GM12892 (cell line): Measurements from ENCODE around the gene MME.

Experiments used
- POLR2A ChIP-seq: IDR thresholded peaks from 2 replicates; pipeline ENCODE4 v1.6.1; 2011; ENCODE audit warnings: low read depth, low read length, control low read depth
- POLR2AphosphoS5 ChIP-seq: IDR thresholded peaks from 2 replicates; pipeline ENCODE4 v1.6.1; 2011; ENCODE audit warnings: low read depth, low read length, control low read depth
- TAF1 ChIP-seq: IDR thresholded peaks from 2 replicates; pipeline ENCODE4 v1.6.1; 2011; ENCODE audit warnings: low read depth, mild to moderate bottlenecking, control low read depth, low read length, borderline replicate concordance

- TF ChIP-seq POLR2AphosphoS5 (no peak), POLR2A (no peak), TAF1 (no peak)
Observed at GRCh38 chr3:155080692-155081091, 573 bp downstream of the MME start.
